WTC11 (cell line): ENCODE data around the gene CTTNBP2. TPM values are rescaled to one million over a fixed set of nuclear protein-coding genes. Genes with fewer than 3 reads are reported as not detected.
A peak's percentile ranks its signal among the peaks of the same experiment; 100 is the strongest.

ENCODE experiments used
- ATAC-seq: fragments of 200-7000 bp; cut with Tn5 transposase; 2 replicates; pipeline ENCODE4 v1.10.0; 2021; ENCODE audit warnings: mild to moderate bottlenecking, moderate library complexity
- CTCF ChIA-PET: fragments of 300-600 bp; sonication (Branson Sonifier 250); formaldehyde crosslinking; loops from one replicate; lab custom pipeline; 2021; ENCODE audit warnings: antibody characterized with exemption; lab: Charles Lee
- POLR2A ChIA-PET: fragments of 350-600 bp; sonication (Branson Sonifier 250); formaldehyde crosslinking; loops from one replicate; lab custom pipeline; 2021; ENCODE audit warnings: antibody characterized with exemption; lab: Charles Lee
- DNase-seq: peaks from one replicate; pipeline ENCODE4 v3.0.0; 2021; ENCODE audit warnings: low spot score
- H3K27ac Mint-ChIP-seq: 2 replicates; pipeline ENCODE4 v1.8.0; 2021; ENCODE audit warnings: mixed read lengths
- H3K27me3 Mint-ChIP-seq: 2 replicates; pipeline ENCODE4 v1.8.0; 2021; ENCODE audit warnings: low read depth, mild to moderate bottlenecking, moderate library complexity, mixed read lengths
- H3K36me3 Mint-ChIP-seq: 2 replicates; pipeline ENCODE4 v1.8.0; 2021; ENCODE audit warnings: mixed read lengths
- H3K4me1 Mint-ChIP-seq: 2 replicates; pipeline ENCODE4 v1.8.0; 2022; ENCODE audit warnings: mixed read lengths
- H3K4me3 Mint-ChIP-seq: 2 replicates; pipeline ENCODE4 v1.8.0; 2021; ENCODE audit warnings: mild to moderate bottlenecking, moderate library complexity, mixed read lengths
- H3K9me3 Mint-ChIP-seq: 2 replicates; pipeline ENCODE4 v1.8.0; 2021; ENCODE audit warnings: mixed read lengths
- ATF1 ChIP-seq: sonication (generic); formaldehyde crosslinking; IDR thresholded peaks from 2 replicates; pipeline ENCODE4 v1.8.1; 2023; ENCODE audit warnings: mild to moderate bottlenecking, moderate library complexity, missing genetic modification reagents
- ATF3 ChIP-seq: sonication (generic); formaldehyde crosslinking; conservative IDR thresholded peaks from 2 replicates; pipeline ENCODE4 v1.8.1; 2022; ENCODE audit warnings: mild to moderate bottlenecking, missing genetic modification reagents
- ATF6 ChIP-seq: sonication (generic); formaldehyde crosslinking; IDR thresholded peaks from 2 replicates; pipeline ENCODE4 v1.8.1; 2023; ENCODE audit warnings: mild to moderate bottlenecking, missing genetic modification reagents
- CREB1 ChIP-seq: sonication (generic); formaldehyde crosslinking; IDR thresholded peaks from 2 replicates; pipeline ENCODE4 v1.8.0; 2023; ENCODE audit warnings: mild to moderate bottlenecking, missing genetic modification reagents
- EMX1 ChIP-seq: fragments of 250-450 bp; sonication (Bioruptor Pico); IDR thresholded peaks from 2 replicates; pipeline ENCODE4 v1.8.0; 2021; ENCODE audit warnings: mild to moderate bottlenecking
- ERG ChIP-seq: fragments of 250-450 bp; sonication (Bioruptor Pico); IDR thresholded peaks from 2 replicates; pipeline ENCODE4 v1.8.0; 2021; ENCODE audit warnings: mild to moderate bottlenecking
- FOXP1 ChIP-seq: sonication (generic); formaldehyde crosslinking; IDR thresholded peaks from 2 replicates; pipeline ENCODE4 v1.8.0; 2022; ENCODE audit warnings: missing genetic modification reagents, mild to moderate bottlenecking, moderate library complexity, borderline replicate concordance
- GABPB1 ChIP-seq: sonication (generic); formaldehyde crosslinking; IDR thresholded peaks from 2 replicates; pipeline ENCODE4 v1.8.1; 2023; ENCODE audit warnings: mild to moderate bottlenecking, missing genetic modification reagents
- GRHL2 ChIP-seq: fragments of 250-450 bp; sonication (Bioruptor Pico); IDR thresholded peaks from 2 replicates; pipeline ENCODE4 v1.8.0; 2022; ENCODE audit warnings: mild to moderate bottlenecking, moderate library complexity; ENCODE audit not compliant: insufficient replicate concordance, severe bottlenecking
- IRF2 ChIP-seq: sonication (generic); formaldehyde crosslinking; IDR thresholded peaks from 2 replicates; pipeline ENCODE4 v1.8.0; 2022; ENCODE audit warnings: low read depth, missing genetic modification reagents, borderline replicate concordance
- NFE2L1 ChIP-seq: sonication (generic); formaldehyde crosslinking; IDR thresholded peaks from 2 replicates; pipeline ENCODE4 v1.8.1; 2023; ENCODE audit warnings: missing genetic modification reagents
- NFYB ChIP-seq: sonication (generic); formaldehyde crosslinking; conservative IDR thresholded peaks from 2 replicates; pipeline ENCODE4 v1.8.0; 2022; ENCODE audit warnings: low read depth, missing genetic modification reagents
- NR3C1 ChIP-seq: sonication (generic); formaldehyde crosslinking; conservative IDR thresholded peaks from 2 replicates; pipeline ENCODE4 v1.8.1; 2023; ENCODE audit warnings: low read depth, mild to moderate bottlenecking, missing genetic modification reagents
- STAT6 ChIP-seq: sonication (generic); formaldehyde crosslinking; conservative IDR thresholded peaks from 2 replicates; pipeline ENCODE4 v1.8.1; 2023; ENCODE audit warnings: mild to moderate bottlenecking, low read depth, missing genetic modification reagents, moderate library complexity
- USF2 ChIP-seq: sonication (generic); formaldehyde crosslinking; IDR thresholded peaks from 2 replicates; pipeline ENCODE4 v1.8.1; 2023; ENCODE audit warnings: mild to moderate bottlenecking, missing genetic modification reagents, moderate library complexity
- ZBTB43 ChIP-seq: sonication (generic); formaldehyde crosslinking; IDR thresholded peaks from 2 replicates; pipeline ENCODE4 v1.8.1; 2023; ENCODE audit warnings: mild to moderate bottlenecking, missing genetic modification reagents
- ZNF416 ChIP-seq: fragments of 250-450 bp; sonication (Bioruptor Pico); IDR thresholded peaks from 2 replicates; pipeline ENCODE4 v1.9.0; 2021; ENCODE audit warnings: mild to moderate bottlenecking, inconsistent platforms
- ZNF425 ChIP-seq: fragments of 250-450 bp; sonication (Bioruptor Pico); conservative IDR thresholded peaks from 2 replicates; pipeline ENCODE4 v1.9.0; 2021; ENCODE audit warnings: mild to moderate bottlenecking
- ZNF512 ChIP-seq: sonication (generic); formaldehyde crosslinking; IDR thresholded peaks from 2 replicates; pipeline ENCODE4 v1.8.1; 2022; ENCODE audit warnings: missing genetic modification reagents, borderline replicate concordance
- ZNF671 ChIP-seq: fragments of 250-450 bp; sonication (Bioruptor Pico); IDR thresholded peaks from 2 replicates; pipeline ENCODE4 v1.8.0; 2021; ENCODE audit warnings: mild to moderate bottlenecking
- total RNA-seq: library from RNA; stranded (reverse); gene quantifications from 3 replicates; pipeline ENCODE4 v1.2.3, GENCODE V29; 2021

CTTNBP2 gene
- total RNA-seq, 1 experiment from 2014 or later, result 22.1 TPM

- no peak for TF ChIP-seq ZBTB43 (CRISPR knock-in tag)
- TF ChIP-seq NR3C1, result no peak
- no peak for TF ChIP-seq FOXP1 (CRISPR knock-in tag)
- no peak for TF ChIP-seq GABPB1
- TF ChIP-seq, all 79 proteins: peak for 0
Observed at GRCh38 chr7:117844678-117845077, 28.6 kb downstream of the CTTNBP2 start (continued).

- ATAC-seq (no peak), DNase-seq (no peak)
- H3K27me3 Mint-ChIP-seq, result no peaks in the 10 kb centered on the region
- peaks cover 19% of the 10 kb centered on the region for H3K9me3 Mint-ChIP-seq
- ChIA-PET CTCF (no interaction called here), POLR2A (no interaction called here)
- peaks cover 27% of the 10 kb centered on the region for H3K36me3 Mint-ChIP-seq
- H3K4me1 Mint-ChIP-seq, result peaks cover 19% of the 10 kb centered on the region
- H3K27ac Mint-ChIP-seq, result peak overlapping the region; percentile 18; the same call in 1 of the 2 replicates
- no peak overlapping the region for H3K4me3 Mint-ChIP-seq
- TF ChIP-seq CREB1 (CRISPR knock-in tag) (no peak), STAT6 (CRISPR knock-in tag) (no peak), GRHL2 (CRISPR knock-in tag) (no peak), NFE2L1 (no peak), ATF6 (CRISPR knock-in tag) (no peak), USF2 (CRISPR knock-in tag) (no peak), ATF1 (CRISPR knock-in tag) (no peak)
Observed at GRCh38 chr7:117841611-117842010, 31.6 kb downstream of the CTTNBP2 start.

- peaks cover 25% of the 10 kb centered on the region for H3K4me1 Mint-ChIP-seq
- POLR2A ChIA-PET, result no interaction called here
- CTCF ChIA-PET, result no interaction called here
- TF ChIP-seq ZNF416 (CRISPR knock-in tag), result no peak
- TF ChIP-seq ZNF425, result no peak
- no peak for TF ChIP-seq NFYB (CRISPR knock-in tag)
- TF ChIP-seq ERG, result no peak
- TF ChIP-seq ZNF671 (CRISPR knock-in tag), result no peak
- no peak for TF ChIP-seq ZNF512 (CRISPR knock-in tag)
- TF ChIP-seq ATF3 (CRISPR knock-in tag), result no peak
- no peak for TF ChIP-seq EMX1 (CRISPR knock-in tag)
- TF ChIP-seq IRF2, result no peak
Observed at GRCh38 chr7:117841011-117841410, 32.2 kb downstream of the CTTNBP2 start.

More at GRCh38 chr7:117841011-117841410, 32.2 kb downstream of the CTTNBP2 start:
- no peak for DNase-seq
- no peak overlapping the region for H3K27ac Mint-ChIP-seq
- H3K27me3 Mint-ChIP-seq, result no peaks in the 10 kb centered on the region
- no peak for ATAC-seq
- peaks cover 19% of the 10 kb centered on the region for H3K9me3 Mint-ChIP-seq
- no peak overlapping the region for H3K4me3 Mint-ChIP-seq
- H3K36me3 Mint-ChIP-seq, result peaks cover 27% of the 10 kb centered on the region
